Fibroblast of mammary gland (primary cell): ENCODE results near the gene BCS1L.

Experiments
- DNase-seq: peaks from one replicate; pipeline ENCODE4 v3.0.0-alpha.2; 2010; ENCODE audit warnings: low read depth
- H3K4me3 ChIP-seq: 2 replicates; pipeline ENCODE4 v1.5.1; 2011; ENCODE audit warnings: low read depth, mild to moderate bottlenecking, low read length, moderate library complexity; ENCODE audit not compliant: control insufficient read depth
- TF ChIP-seq, protein P1 (sequence below): conservative IDR thresholded peaks from 2 replicates; pipeline ENCODE4 v1.5.1; 2011; ENCODE audit warnings: low read depth, low read length, inconsistent platforms; ENCODE audit not compliant: control insufficient read depth, insufficient read depth

Gene BCS1L, protein sequence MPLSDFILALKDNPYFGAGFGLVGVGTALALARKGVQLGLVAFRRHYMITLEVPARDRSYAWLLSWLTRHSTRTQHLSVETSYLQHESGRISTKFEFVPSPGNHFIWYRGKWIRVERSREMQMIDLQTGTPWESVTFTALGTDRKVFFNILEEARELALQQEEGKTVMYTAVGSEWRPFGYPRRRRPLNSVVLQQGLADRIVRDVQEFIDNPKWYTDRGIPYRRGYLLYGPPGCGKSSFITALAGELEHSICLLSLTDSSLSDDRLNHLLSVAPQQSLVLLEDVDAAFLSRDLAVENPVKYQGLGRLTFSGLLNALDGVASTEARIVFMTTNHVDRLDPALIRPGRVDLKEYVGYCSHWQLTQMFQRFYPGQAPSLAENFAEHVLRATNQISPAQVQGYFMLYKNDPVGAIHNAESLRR

DNA sequence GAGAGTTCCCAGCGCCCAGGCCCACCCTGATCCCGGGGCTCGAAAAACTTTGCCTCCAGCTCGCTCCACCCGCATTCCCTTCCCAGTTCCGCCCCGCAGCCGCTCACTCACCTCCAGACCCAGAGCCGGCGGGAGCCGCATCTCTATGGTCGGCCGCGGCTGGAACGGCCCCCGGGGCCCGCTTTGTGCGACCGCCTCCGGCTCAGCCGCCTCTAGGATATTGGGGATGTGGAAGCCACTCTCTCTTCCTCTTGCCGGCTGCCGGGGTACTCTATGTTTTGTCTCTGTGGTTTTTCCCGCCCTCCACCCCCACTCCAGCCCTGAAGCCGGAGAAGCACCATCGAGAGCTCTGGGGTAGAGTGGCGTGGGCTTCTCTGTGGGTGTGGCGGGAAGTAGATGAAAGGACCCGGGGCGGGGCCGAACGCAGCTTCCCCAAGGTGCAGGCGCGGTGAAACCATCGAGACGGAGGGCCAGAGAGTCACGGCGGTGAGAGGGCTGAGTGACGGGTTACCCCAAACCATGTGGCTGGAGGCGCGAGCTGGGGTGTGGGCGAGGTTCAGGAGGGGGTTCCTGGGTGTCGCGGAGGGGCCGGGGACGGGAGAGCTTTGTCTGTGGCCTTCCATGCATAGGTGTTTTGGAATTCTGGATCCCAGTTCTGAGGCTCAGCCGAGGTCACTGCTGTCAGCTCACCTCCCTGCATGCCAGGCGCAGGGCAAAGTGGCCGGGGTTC lies at the start of gene BCS1L, which contains the start of gene ZNF142:
Gene BCS1L, plus strand, starts transcription at position 426 of the 730 bp plus-strand sequence. CDS start 1,305 bp downstream, outside the sequence.
Gene ZNF142, minus strand, starts transcription at position 366 of the 730 bp plus-strand sequence. CDS start 3,194 bp downstream, outside the sequence.
- peak; percentile 81 for DNase-seq
- H3K4me3 ChIP-seq, result peak within 1 kb of the TSS; percentile 76
- TF ChIP-seq, protein P1, sequence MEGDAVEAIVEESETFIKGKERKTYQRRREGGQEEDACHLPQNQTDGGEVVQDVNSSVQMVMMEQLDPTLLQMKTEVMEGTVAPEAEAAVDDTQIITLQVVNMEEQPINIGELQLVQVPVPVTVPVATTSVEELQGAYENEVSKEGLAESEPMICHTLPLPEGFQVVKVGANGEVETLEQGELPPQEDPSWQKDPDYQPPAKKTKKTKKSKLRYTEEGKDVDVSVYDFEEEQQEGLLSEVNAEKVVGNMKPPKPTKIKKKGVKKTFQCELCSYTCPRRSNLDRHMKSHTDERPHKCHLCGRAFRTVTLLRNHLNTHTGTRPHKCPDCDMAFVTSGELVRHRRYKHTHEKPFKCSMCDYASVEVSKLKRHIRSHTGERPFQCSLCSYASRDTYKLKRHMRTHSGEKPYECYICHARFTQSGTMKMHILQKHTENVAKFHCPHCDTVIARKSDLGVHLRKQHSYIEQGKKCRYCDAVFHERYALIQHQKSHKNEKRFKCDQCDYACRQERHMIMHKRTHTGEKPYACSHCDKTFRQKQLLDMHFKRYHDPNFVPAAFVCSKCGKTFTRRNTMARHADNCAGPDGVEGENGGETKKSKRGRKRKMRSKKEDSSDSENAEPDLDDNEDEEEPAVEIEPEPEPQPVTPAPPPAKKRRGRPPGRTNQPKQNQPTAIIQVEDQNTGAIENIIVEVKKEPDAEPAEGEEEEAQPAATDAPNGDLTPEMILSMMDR, result no peak

DNA sequence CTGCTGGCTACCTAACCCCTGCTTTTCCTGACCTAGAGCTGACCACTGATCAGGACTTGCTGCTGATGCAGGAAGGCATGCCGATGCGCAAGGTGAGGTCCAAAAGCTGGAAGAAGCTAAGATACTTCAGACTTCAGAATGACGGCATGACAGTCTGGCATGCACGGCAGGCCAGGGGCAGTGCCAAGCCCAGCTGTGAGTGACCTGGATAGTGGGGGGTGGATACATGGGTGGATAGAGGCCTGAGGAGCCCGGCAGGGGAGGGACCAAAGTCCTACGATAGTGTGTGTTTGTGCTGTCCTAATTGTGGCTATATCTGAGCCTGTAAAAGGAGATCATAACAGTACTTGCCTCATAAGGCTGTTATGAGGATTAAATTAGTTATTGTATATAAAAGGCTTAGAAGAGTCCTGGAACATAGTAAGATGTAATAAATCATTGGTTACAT lies 43.6 kb upstream of the BCS1L start:
- TF ChIP-seq, protein P1, result no peak
- DNase-seq, result no peak
- H3K4me3 ChIP-seq, result no peak overlapping the region

DNA sequence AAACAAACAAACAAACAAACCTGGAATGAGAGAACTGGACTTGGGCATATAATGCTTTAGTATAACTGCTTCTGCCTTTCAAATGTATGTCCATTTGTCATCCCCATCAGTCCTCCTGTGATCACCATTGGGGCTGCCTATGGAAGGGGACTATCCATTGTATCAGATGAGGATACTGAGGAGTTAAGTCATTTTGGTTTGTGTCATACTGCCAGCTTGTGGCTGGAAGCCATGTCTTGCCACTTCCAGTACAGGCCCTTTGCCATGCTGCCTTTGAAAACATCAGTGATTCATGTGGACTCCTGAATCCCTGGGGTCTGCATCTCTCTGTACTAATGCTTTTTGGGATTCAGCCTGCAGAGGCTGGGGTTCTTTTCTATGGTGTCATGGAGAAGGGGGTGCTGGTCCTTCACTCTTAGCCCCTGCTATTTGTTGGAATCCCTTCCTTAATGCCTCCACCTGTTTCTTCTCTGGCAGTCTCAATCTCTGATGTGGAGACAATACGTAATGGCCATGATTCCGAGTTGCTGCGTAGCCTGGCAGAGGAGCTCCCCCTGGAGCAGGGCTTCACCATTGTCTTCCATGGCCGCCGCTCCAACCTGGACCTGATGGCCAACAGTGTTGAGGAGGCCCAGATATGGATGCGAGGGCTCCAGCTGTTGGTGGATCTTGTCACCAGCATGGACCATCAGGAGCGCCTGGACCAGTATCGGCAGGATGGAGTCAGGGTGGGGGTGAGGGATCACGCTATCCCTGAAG lies 41.2 kb upstream of the BCS1L start:
- TF ChIP-seq, protein P1, result no peak
- peak; percentile 18 for DNase-seq

DNA sequence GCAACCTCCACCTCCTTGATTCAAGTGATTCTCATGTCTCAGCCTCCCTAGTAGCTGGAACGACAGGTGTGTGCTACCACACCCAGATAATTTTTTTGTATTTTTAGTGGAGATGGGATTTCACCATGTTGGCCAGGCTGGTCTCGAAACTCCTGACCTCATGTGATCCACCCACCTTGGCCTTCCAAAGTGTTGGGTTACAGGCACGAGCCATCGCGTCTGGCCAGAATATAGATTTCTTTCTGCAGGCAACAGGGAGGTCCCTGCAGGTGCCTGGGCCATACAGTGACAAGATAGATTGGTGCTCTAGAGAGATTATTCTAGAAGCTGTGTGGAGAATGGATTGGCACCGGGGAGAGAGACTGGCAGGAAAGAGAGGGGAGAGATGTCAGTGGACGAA lies 38.5 kb upstream of the BCS1L start:
- H3K4me3 ChIP-seq, result no peak overlapping the region
- no peak for DNase-seq
- TF ChIP-seq, protein P1, result no peak

More for the DNA sequence above, 41.2 kb upstream of the BCS1L start:
- no peak overlapping the region for H3K4me3 ChIP-seq

DNA sequence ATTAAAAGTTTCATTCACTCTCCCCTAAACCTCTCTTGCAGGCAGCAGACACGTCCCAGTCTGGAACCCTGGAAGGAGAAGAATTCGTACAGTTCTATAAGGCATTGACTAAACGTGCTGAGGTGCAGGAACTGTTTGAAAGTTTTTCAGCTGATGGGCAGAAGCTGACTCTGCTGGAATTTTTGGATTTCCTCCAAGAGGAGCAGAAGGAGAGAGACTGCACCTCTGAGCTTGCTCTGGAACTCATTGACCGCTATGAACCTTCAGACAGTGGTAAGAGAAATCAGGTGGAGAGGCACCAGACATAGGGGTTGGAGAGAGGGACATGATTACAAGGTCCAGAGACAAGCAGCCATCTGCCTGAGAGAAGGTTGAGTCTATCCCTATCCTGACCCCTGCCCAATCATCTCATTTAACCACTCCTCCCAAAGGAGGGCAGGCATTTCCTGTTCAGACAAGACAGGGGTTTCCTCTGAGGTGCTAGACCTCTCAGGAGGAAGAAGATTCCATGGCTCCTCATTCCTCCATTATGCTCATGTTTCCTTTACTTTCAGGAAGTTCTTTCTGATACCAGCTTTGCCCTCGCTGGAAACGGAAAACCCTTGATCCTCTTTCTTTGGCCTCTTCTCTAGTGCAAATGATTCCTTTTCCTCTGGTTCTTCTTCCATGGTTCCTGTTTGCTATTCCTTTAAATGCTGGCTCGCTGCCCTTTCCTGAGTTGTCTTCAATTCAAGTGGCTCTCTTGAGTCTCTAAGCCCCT lies 36.7 kb upstream of the BCS1L start:
- no peak for DNase-seq
- TF ChIP-seq, protein P1, result no peak
- H3K4me3 ChIP-seq, result no peak overlapping the region

DNA sequence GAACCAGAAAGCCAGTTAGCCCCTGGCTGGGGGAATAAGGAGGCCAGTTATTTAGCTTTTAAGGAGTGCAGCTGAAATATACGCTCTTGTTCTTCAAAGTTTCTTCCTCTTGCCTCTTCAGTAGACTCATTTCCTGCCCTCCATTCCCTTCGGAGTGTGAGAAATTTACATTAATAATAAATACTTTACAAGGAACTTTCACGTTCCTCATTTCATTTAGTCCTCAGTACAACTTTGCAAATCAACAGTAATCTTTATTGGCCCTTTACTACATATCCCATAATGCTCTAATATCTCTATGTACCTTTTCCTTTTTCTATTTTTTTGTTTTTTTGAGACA lies 36.1 kb upstream of the BCS1L start:
- no peak overlapping the region for H3K4me3 ChIP-seq
- TF ChIP-seq, protein P1, result no peak
- no peak for DNase-seq
